Bone marrow (tissue), 2 donors: Measurements from ENCODE around the gene NOB1.

Experiments
- DNase-seq, 2 donors: peaks; one replicate each; lab custom pipeline; 2025; lab: John Stamatoyannopoulos, UW

Gene NOB1

GRCh38 chr16:69721441-69721957 is 33.2 kb downstream of the NOB1 start:
- DNase-seq: no peak

GRCh38 chr16:69720822-69721430 is 33.8 kb downstream of the NOB1 start:
- no peak for DNase-seq

- no peak for DNase-seq
These were observed 36.5 kb downstream of the NOB1 start for GRCh38 chr16:69718111-69718764.

DNA sequence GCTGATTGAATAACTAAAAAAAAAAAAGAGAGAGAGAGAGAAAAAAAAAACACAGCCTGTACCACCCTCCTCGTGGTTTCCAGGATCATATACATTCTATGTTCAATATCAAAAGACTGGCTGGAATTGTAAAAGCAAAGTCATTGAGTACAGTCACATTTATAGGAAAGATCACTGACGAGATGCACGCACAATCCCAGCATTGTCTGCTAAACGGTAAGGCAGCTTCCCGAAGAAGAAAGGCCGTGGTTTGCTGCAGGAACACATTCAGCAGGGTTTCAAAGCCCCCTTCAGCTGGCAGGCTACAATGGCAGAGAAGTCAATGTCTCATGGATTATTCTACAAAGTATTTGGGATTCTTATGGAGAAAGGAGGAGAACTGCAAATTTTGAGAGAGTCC is 37.7 kb downstream of the NOB1 start:
- no peak for DNase-seq

GRCh38 chr16:69712914-69713581 is 41.7 kb downstream of the NOB1 start:
- DNase-seq: no peak

GRCh38 chr16:69712277-69712676 is 42.4 kb downstream of the NOB1 start:
- DNase-seq: no peak

DNA sequence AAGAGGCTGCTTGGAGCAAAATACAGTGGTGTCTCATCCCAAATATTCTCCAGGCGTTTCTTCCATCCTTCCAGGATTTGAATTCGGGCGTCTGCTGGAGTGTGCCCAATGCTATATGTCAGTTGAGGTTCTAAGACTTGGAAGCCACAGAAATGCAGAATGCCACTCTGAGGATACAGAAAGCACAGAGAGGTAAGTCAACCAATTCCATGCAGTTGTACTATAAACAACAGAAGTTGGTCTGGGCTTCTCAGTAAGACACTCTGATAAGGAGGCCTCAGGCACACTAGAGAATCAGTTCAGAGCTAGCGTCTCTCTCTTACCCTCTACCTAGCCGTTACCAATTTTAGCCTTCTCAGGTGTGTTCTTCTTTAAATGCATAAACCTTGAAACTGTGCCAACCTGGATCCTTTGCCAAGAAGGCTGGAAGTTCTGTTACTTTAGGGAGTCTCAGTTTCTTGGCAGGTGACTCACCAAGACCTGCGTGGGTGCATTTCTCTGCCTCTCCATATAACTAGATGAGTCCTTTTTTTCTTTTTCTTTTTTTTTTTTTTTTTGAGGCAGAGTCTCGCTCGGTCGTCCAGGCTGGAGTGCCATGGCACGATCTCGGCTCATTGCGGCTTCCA is 43.5 kb downstream of the NOB1 start:
- DNase-seq: no peak

- peak in 1 of 2 donors; percentile 52 for DNase-seq
These were observed 45.2 kb downstream of the NOB1 start for GRCh38 chr16:69709456-69710084.

DNA sequence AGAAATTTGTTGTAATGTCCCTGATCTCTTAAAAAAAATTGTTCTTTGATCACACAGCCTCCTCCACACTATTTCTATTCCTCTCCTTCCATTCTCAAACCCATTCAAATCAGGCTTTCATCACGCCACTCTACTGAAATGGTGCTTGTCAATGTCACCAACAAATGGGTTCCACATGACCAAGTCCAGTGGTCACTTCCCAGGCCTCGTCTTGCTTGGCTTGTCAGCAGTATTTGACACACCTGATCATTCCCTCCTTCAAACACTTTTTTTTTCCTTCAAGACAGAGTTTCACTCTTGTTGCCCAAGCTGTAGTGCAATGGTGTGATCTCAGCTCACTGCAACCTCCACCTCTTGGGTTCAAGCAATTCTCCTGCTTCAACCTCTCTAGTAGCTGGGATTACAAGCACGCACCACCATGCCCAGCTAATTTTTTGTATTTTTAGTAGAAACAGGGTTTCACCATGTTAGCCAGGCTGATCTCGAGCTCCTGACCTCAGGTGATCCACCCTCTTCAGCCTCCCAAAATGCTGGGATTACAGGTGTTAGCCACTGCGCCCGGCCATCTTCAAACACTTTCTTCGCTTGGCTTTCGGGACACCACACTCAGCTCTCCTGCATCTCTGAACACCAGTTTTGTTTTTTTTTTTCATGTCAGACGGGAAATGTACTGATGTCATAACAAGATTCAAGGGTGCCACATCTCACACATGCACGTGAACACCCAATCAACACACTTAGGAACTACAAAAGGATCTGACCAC is 46.6 kb downstream of the NOB1 start:
- no peak for DNase-seq

DNA sequence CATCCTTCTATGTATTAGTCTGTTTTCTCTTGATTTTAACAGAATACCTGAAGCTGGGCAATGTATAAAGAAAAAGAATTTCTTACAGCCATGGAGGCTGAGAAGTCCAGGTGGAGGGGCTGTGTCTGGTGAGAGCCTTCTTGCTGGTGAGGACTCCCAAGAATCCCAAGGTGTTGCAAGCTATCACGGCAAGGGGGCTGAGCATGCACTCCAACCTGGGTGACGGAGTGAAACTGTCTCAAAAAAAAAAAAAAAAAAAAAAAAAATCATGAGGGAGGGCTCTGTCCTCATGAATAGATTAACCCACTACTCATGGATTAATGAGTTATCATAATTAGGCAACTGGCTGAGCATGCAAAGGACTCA is 47.8 kb downstream of the NOB1 start:
- no peak for DNase-seq

DNA sequence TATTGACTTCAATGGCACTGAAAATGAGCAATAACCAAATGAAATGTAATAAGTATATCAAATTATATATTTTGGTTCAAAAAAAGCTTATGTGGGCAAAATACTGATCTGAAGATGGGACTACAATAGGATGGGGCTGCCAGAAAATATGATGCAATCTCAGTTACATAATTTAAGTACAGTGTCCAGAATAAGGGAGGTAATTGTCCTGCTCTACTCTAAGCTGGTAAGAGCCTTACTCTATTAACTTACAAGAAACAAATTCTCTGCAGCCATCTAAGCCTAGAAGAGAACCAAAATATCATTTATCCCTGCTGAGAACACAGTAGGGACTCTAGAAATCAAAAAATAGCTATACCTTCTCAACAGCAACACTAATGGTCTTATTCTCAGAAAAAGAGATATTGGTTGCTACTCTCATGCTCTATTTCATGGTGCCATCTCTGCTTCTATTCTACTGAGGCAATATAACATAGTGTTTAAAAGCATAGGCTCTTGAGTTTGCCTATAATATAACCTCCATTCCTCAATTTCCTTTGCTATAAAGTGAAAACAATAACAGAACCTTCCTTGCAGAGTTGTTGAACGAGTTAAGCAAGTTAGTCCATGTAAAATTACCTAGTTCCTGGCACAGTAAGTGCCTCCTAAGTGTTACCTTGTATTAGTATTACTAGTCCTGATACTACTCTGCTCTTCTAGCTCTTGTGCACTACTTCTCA is 48.3 kb downstream of the NOB1 start:
- no peak for DNase-seq

GRCh38 chr16:69703638-69704037 is 51.1 kb downstream of the NOB1 start:
- no peak for DNase-seq

GRCh38 chr16:69701866-69702265 is 52.9 kb downstream of the NOB1 start:
- DNase-seq: no peak

DNA sequence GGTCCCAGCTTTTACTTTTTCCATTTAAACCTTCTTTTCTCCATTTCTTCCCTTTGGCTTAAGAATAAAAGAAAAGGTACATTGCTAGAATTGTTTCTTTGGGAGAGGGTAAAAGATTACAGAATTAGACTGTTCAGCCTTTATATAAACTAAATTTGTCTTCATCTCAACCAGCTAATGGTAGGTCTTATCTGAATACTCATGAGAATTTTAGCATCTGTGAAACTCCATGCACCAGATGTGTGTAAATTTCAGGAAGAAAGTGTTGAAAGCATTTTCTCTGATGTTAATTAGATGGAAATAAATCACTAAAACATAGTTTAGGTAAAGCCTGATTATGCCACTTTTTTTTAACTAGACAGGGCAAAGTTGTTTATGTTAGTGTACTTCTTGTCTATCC is 53.3 kb downstream of the NOB1 start:
- no peak for DNase-seq

DNA sequence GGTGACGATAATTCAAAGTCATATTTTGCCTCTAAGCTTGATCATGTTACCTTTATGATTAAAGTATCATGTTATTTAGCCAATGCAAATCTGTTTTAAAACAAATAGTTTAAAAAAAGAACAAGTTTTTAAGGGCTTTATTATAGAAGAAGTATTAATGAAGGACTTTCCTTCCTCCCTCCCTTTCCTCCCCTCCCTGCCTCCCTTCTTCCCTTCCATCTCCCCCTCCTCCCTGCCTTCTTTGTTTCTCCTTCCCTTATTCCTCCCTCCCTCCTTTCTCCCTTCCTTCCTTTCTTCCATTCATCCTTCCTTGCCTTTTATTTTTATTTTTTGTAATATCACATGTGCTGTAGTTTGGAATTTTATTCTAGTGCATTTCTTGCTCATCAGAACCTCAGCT is 54.8 kb downstream of the NOB1 start:
- no peak for DNase-seq

- DNase-seq: no peak
These were observed 56.3 kb downstream of the NOB1 start for GRCh38 chr16:69698404-69698803.

DNA sequence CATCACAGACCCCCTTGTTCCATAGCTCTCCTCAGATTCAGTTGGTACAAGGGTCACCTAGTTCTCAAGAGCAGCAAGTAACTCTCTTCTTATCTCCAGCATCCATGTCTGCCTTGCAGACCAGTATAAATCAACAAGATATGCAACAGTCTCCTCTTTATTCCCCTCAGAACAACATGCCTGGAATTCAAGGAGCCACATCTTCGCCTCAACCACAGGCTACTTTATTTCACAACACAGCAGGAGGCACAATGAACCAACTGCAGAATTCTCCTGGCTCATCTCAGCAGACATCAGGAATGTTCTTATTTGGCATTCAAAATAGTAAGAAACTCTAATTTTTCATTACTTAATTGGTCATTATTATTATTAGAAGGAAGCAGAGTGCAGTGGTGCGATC is 60.8 kb downstream of the NOB1 start:
- no peak for DNase-seq

- no peak for DNase-seq
These were observed 62.5 kb downstream of the NOB1 start for GRCh38 chr16:69691980-69692911.
